Nephron progenitor cell (in vitro differentiated cells): ENCODE measurements around the gene KIAA0930.

Source experiments
- DNase-seq: peaks from one replicate; pipeline ENCODE4 v3.0.0; 2021
- H3K27ac Mint-ChIP-seq: 2 replicates; pipeline ENCODE4 v1.8.0; 2021; ENCODE audit warnings: mild to moderate bottlenecking, moderate library complexity, mixed read lengths
- H3K27me3 Mint-ChIP-seq: 2 replicates; pipeline ENCODE4 v1.8.0; 2021; ENCODE audit warnings: mild to moderate bottlenecking, low read depth, mixed read lengths; ENCODE audit not compliant: poor library complexity
- H3K36me3 Mint-ChIP-seq: 2 replicates; pipeline ENCODE4 v1.8.0; 2021; ENCODE audit warnings: low read depth, mixed read lengths
- H3K4me1 Mint-ChIP-seq: 2 replicates; pipeline ENCODE4 v1.8.0; 2021; ENCODE audit warnings: mixed read lengths
- H3K4me3 Mint-ChIP-seq: 2 replicates; pipeline ENCODE4 v1.8.0; 2021; ENCODE audit warnings: mild to moderate bottlenecking, moderate library complexity, mixed read lengths
- H3K9me3 Mint-ChIP-seq: 2 replicates; pipeline ENCODE4 v1.8.0; 2021; ENCODE audit warnings: mild to moderate bottlenecking, moderate library complexity, mixed read lengths
- TF ChIP-seq, protein P1 (sequence below): fragments of 200-600 bp; sonication (generic); IDR thresholded peaks from 2 replicates; pipeline ENCODE4 v1.5.0; 2021; ENCODE audit warnings: antibody characterized with exemption

The KIAA0930 gene

DNA sequence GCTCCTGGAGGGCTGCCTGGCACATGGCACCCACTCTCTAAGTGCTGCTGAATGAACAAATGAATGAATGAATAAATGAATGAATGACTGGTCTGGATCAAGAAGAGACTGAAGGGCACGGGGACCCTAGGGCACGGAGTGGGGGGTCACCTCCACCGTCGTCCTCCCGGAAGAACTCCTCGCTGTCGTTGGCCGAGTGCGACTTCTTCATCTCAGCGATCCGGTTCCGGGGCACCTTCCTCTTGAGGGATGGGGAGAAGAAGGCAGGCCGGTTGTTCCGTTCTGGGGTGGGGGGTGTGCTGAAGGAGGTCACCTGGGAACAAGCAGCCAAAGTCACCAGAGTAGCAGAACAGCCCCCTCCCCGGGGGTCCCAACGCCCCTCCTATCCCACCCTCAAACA is 41.0 kb downstream of the KIAA0930 start:
- peak overlapping the region; percentile 51 for H3K27ac Mint-ChIP-seq
- H3K4me3 Mint-ChIP-seq = no peak overlapping the region
- H3K4me1 Mint-ChIP-seq = peaks cover 64% of the 10 kb centered on the region
- peaks cover 3% of the 10 kb centered on the region for H3K27me3 Mint-ChIP-seq
- H3K36me3 Mint-ChIP-seq = no peaks in the 10 kb centered on the region
- no peak for DNase-seq
- H3K9me3 Mint-ChIP-seq = no peaks in the 10 kb centered on the region
- TF ChIP-seq, protein P1, sequence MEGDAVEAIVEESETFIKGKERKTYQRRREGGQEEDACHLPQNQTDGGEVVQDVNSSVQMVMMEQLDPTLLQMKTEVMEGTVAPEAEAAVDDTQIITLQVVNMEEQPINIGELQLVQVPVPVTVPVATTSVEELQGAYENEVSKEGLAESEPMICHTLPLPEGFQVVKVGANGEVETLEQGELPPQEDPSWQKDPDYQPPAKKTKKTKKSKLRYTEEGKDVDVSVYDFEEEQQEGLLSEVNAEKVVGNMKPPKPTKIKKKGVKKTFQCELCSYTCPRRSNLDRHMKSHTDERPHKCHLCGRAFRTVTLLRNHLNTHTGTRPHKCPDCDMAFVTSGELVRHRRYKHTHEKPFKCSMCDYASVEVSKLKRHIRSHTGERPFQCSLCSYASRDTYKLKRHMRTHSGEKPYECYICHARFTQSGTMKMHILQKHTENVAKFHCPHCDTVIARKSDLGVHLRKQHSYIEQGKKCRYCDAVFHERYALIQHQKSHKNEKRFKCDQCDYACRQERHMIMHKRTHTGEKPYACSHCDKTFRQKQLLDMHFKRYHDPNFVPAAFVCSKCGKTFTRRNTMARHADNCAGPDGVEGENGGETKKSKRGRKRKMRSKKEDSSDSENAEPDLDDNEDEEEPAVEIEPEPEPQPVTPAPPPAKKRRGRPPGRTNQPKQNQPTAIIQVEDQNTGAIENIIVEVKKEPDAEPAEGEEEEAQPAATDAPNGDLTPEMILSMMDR = no peak

DNA sequence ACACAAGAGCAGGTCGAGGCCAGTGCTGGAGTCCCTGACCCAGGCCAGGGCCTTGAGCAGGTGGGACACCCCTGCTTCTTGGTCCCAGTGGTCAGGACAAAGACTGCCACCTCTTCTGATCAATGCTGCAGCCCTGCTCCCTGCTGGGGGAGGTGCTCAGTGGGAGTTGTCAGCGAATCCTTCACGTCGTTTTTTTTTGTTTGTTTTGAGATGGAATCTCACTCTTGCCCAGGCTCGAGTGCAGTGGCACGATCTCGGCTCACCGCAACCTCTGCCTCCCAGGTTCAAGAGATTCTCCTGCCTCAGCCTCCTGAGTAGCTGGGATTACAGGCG is 42.3 kb downstream of the KIAA0930 start:
- TF ChIP-seq, protein P1 = no peak
- Mint-ChIP-seq H3K4me3 (no peak overlapping the region), H3K36me3 (no peaks in the 10 kb centered on the region), H3K9me3 (no peaks in the 10 kb centered on the region), H3K4me1 (peaks cover 51% of the 10 kb centered on the region), H3K27me3 (peaks cover 3% of the 10 kb centered on the region), H3K27ac (peak overlapping the region; percentile 27)
- DNase-seq = no peak

DNA sequence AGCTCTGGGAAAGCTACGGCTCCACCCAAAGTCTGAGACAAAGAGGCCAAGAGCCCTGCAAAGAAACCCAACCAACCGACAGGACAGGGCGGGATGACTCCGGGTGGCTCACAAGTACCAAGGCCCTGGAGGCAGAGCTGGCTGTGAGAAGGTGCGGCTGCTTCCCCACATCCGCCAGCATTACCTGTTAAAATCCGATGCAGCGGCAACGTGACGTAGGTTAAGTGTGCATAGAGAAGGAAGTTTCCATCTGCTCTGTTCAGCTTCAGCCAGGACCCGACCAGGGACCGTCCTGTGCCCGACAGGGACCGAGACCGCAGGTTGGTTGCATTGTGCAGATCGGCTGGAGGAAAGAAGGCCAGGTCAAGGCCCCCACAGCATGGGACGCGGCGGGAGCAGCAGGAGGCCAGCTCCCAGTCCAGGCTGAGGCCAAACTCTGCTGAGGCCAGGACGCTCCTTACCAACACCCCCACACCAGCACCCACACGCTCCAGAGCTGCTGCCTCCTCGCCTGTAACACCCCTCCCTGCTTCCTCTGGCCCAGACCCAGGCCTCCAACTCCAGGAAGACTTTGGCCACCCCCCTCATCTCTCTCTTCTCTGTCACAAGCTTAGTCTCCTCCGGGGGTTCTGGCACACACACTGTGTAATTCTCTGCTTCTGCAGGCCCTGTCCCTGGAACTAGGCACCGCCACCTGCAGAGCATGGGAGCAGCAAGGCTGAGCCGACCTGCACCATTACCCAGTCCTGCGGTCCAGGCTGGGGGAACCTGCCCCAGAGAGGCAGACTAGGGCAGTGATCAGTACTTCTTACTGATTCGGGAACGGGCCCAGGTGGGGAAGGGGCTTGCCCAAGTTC is 42.9 kb downstream of the KIAA0930 start:
- peaks cover 53% of the 10 kb centered on the region for H3K4me1 Mint-ChIP-seq

DNA sequence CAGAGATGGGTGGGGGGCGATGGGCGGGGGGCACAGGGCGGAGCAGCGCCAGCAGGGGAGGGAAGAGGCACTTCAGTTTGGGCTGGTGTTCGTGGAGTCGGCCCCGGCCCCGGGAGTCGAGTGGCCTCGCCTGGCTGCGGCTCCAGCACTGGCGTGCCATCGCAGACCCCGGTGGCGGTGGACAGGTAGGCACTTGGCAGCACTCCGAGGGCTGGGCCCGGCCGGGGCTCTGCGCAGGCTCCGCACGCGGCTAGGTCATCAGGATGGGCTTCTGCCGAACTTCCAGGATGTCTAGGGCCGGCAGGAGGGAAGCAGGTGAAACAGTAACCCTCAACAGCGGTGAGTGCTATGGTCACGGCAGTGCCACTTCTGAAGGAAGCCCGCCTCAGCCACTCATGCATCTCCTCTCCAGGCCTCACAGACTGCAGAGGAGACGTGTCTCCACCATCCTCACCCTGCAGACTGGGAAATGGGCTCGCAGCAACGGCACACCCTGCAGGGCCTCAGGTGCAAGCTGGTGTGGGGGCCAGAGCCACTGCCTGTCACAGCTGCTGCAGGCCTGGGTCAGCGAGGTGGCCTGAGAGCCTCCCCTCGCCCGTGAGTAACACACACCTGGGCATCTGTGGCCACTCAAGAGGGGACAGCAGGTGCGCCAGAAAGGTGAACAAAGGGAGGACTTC is 43.6 kb downstream of the KIAA0930 start:
- peaks cover 3% of the 10 kb centered on the region for H3K27me3 Mint-ChIP-seq
- H3K36me3 Mint-ChIP-seq = no peaks in the 10 kb centered on the region
- H3K4me3 Mint-ChIP-seq = no peak overlapping the region
- DNase-seq = no peak
- H3K4me1 Mint-ChIP-seq = peaks cover 55% of the 10 kb centered on the region
- no peaks in the 10 kb centered on the region for H3K9me3 Mint-ChIP-seq
- TF ChIP-seq, protein P1 = no peak
- no peak overlapping the region for H3K27ac Mint-ChIP-seq

More for the DNA sequence above, 42.9 kb downstream of the KIAA0930 start:
- Mint-ChIP-seq H3K27ac (peak overlapping the region; percentile 27), H3K36me3 (no peaks in the 10 kb centered on the region), H3K9me3 (no peaks in the 10 kb centered on the region), H3K27me3 (peaks cover 3% of the 10 kb centered on the region), H3K4me3 (peak overlapping the region; percentile 6)
- TF ChIP-seq, protein P1 = no peak
- DNase-seq = no peak

DNA sequence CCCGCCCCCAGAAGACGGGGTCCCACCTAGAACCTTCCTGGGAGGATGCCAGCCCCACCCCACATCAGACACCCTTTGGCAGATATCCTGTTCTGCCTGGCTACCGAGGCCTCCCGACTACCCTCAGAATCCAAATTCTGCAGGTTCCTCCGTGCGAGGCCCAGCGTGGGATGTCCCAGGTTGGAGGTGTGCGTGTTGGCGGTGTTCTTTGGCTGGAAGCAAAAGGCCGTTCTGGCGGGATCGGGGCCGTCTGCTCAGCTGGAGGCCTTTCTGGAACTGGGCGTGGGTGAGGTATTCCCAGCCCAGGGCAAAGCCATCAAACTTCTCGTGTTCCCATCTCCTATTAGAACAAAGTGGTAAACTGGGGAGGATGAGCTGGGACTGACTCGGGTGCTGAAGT is 44.4 kb downstream of the KIAA0930 start:
- Mint-ChIP-seq H3K9me3 (no peaks in the 10 kb centered on the region), H3K36me3 (no peaks in the 10 kb centered on the region), H3K4me1 (peaks cover 50% of the 10 kb centered on the region), H3K27ac (no peak overlapping the region), H3K27me3 (peaks cover 3% of the 10 kb centered on the region), H3K4me3 (no peak overlapping the region)
- DNase-seq = no peak
- TF ChIP-seq, protein P1 = no peak
